Keratinocyte (primary cell): ENCODE results near the gene SESTD1. TPM values are rescaled to one million over a fixed set of nuclear protein-coding genes. Genes with fewer than 3 reads are reported as not detected.

ENCODE experiments used
- DNase-seq: peaks from one replicate; pipeline ENCODE4 v3.0.0-alpha.2; 2011; ENCODE audit warnings: low read depth, missing footprints, low spot score
- FAIRE-seq: peaks from 2 replicates; lab custom pipeline; 2011; peaks lifted over from hg19 to GRCh38; lab: Jason Lieb, UNC
- H2AFZ ChIP-seq: 2 replicates; pipeline ENCODE4 v1.6.0; 2012; ENCODE audit warnings: low read length, control low read depth, inconsistent platforms; ENCODE audit not compliant: control insufficient read depth
- H3K27ac ChIP-seq: 2 replicates; pipeline ENCODE4 v1.5.1; 2011; ENCODE audit warnings: low read length; ENCODE audit not compliant: control insufficient read depth, insufficient read depth
- H3K27me3 ChIP-seq: 3 replicates; pipeline ENCODE4 v1.6.0; 2011; ENCODE audit warnings: low read length; ENCODE audit not compliant: control insufficient read depth, insufficient read depth; ENCODE audit errors: extremely low read depth
- H3K36me3 ChIP-seq, 2 experiments: 2 replicates in 1 of 2; 3 replicates in 1 of 2; pipeline ENCODE4 v1.5.1; 2011; ENCODE audit warnings: low read length in 2 of 2, mild to moderate bottlenecking in 1 of 2; ENCODE audit not compliant: control insufficient read depth in 2 of 2, insufficient read depth in 2 of 2; ENCODE audit errors: extremely low read depth in 1 of 2
- H3K4me1 ChIP-seq: 3 replicates; pipeline ENCODE4 v1.5.1; 2011; ENCODE audit warnings: low read length; ENCODE audit not compliant: control insufficient read depth, insufficient read depth; ENCODE audit errors: extremely low read depth
- H3K4me2 ChIP-seq: 3 replicates; pipeline ENCODE4 v1.6.0; 2011; ENCODE audit warnings: low read depth, low read length; ENCODE audit not compliant: control insufficient read depth, insufficient read depth; ENCODE audit errors: extremely low read depth
- H3K4me3 ChIP-seq, 3 experiments: fragments of 200-600 bp in 1 of 3; sonication (generic) in 1 of 3; 2 replicates in 2 of 3; 3 replicates in 1 of 3; pipeline ENCODE4 v1.5.1; 2011 to 2016; ENCODE audit warnings: low read length in 3 of 3, mild to moderate bottlenecking in 3 of 3, control low read depth in 2 of 3, inconsistent platforms in 1 of 3, low read depth in 1 of 3, mixed read lengths in 1 of 3, mixed run types in 1 of 3, moderate library complexity in 1 of 3; ENCODE audit not compliant: control insufficient read depth in 2 of 3, insufficient read depth in 2 of 3; ENCODE audit errors: extremely low read depth in 1 of 3
- H3K79me2 ChIP-seq: 2 replicates; pipeline ENCODE4 v1.6.0; 2012; ENCODE audit warnings: low read length; ENCODE audit not compliant: control insufficient read depth, insufficient read depth
- H3K9ac ChIP-seq: 3 replicates; pipeline ENCODE4 v1.6.0; 2011; ENCODE audit warnings: low read length; ENCODE audit not compliant: control insufficient read depth, insufficient read depth; ENCODE audit errors: extremely low read depth
- H3K9me1 ChIP-seq: 3 replicates; pipeline ENCODE4 v1.6.0; 2011; ENCODE audit warnings: low read length; ENCODE audit not compliant: control insufficient read depth, insufficient read depth; ENCODE audit errors: extremely low read depth
- H3K9me3 ChIP-seq: 2 replicates; pipeline ENCODE4 v1.5.1; 2012; ENCODE audit warnings: low read depth, low read length; ENCODE audit not compliant: control insufficient read depth
- H4K20me1 ChIP-seq: 3 replicates; pipeline ENCODE4 v1.6.0; 2011; ENCODE audit warnings: low read length; ENCODE audit not compliant: control insufficient read depth, insufficient read depth; ENCODE audit errors: extremely low read depth
- CTCF ChIP-seq, 3 experiments: IDR thresholded peaks in 1 of 3; conservative IDR thresholded peaks in 1 of 3; optimal IDR thresholded peaks in 1 of 3; 2 replicates in 2 of 3; 3 replicates in 1 of 3; pipeline versions ENCODE3 to v1.5.1; 2011; ENCODE audit warnings: low read length in 3 of 3, mild to moderate bottlenecking in 3 of 3, moderate library complexity in 2 of 3, control low read depth in 1 of 3, inconsistent platforms in 1 of 3; ENCODE audit not compliant: insufficient read depth in 2 of 3; ENCODE audit errors: extremely low read depth in 1 of 3
- EZH2 ChIP-seq: IDR thresholded peaks from one replicate; pipeline ENCODE4 v1.6.1; 2012; ENCODE audit warnings: inconsistent platforms, mild to moderate bottlenecking, low read length, moderate library complexity
- dilution Hi-C: fragments of 300-500 bp; cut with MboI; formaldehyde crosslinking; loops from one replicate; pipeline ENCODE4 v1.7.0; 2020; ENCODE audit warnings: low sequenced_read_pairs; ENCODE audit not compliant: extremely low pct_ligation_motif_present
- polyA plus RNA-seq, 5 experiments: library from polyadenylated mRNA; depleted of rRNA in 3 of 5; stranded (reverse) in 3 of 5; stranded (forward) in 1 of 5; unstranded in 1 of 5; fragments of >200 nt; gene quantifications; 1 replicate in 1 of 5; 2 replicates in 3 of 5; 3 replicates in 1 of 5; pipeline versions ENCODE4 v1.2.1 to v1.2.3, GENCODE V29; 2011 to 2012; ENCODE audit warnings: missing spikeins in 2 of 5, low read depth in 1 of 5, low replicate concordance in 1 of 5

The SESTD1 gene
- polyA plus RNA-seq, 1 donor (not counting 4 experiments of a cell fraction or from before 2014, with no cell fraction given), result 22.3 TPM

- no peak overlapping the region for H3K4me2 ChIP-seq
- no peaks in the 10 kb centered on the region for H3K9me1 ChIP-seq
- DNase-seq (no peak), FAIRE-seq (no peak)
- peak overlapping the region; percentile 62 for H3K27ac ChIP-seq
- H3K9ac ChIP-seq, result no peak overlapping the region
- no peak overlapping the region for H2AFZ ChIP-seq
- dilution Hi-C loops, result no loop called here
- H3K27me3 ChIP-seq, result no peaks in the 10 kb centered on the region
- no peak overlapping the region for H3K4me3 ChIP-seq
- H3K4me1 ChIP-seq, result peaks cover 23% of the 10 kb centered on the region
- peak in 1 of 3 experiments; percentile 21 for TF ChIP-seq CTCF (optimal IDR thresholded peaks at IDR 0.05 in 1 of 3, IDR thresholded peaks at IDR 0.05 in 1 of 3, conservative IDR thresholded peaks at IDR 0.05 in 1 of 3; ENCODE audit: extremely low read depth in 1 of 3, insufficient read depth in 2 of 3, low read length in 3 of 3)
- no peak for TF ChIP-seq EZH2
- no peaks in the 10 kb centered on the region for H4K20me1 ChIP-seq
- peaks cover 67% of the 10 kb centered on the region for H3K79me2 ChIP-seq
- H3K9me3 ChIP-seq, result no peaks in the 10 kb centered on the region
- no peaks in the 10 kb centered on the region for H3K36me3 ChIP-seq
Measured at GRCh38 chr2:179261151-179261825, 3.3 kb downstream of the SESTD1 start.

GRCh38 chr2:179260224-179260623 is 4.4 kb downstream of the SESTD1 start:
- Histone ChIP-seq H3K9me3 (no peaks in the 10 kb centered on the region), H3K9ac (no peak overlapping the region), H3K27ac (peak overlapping the region; percentile 62), H3K9me1 (no peaks in the 10 kb centered on the region), H3K4me1 (peaks cover 20% of the 10 kb centered on the region), H3K79me2 (peaks cover 78% of the 10 kb centered on the region), H4K20me1 (no peaks in the 10 kb centered on the region), H2AFZ (no peak overlapping the region), H3K36me3 (no peaks in the 10 kb centered on the region), H3K27me3 (no peaks in the 10 kb centered on the region), H3K4me2 (peak overlapping the region; percentile 40), H3K4me3 (no peak overlapping the region)
- DNase-seq (no peak), FAIRE-seq (peak; percentile 80)
- dilution Hi-C loops, result no loop called here
- TF ChIP-seq EZH2, result no peak
- TF ChIP-seq CTCF (optimal IDR thresholded peaks at IDR 0.05 in 1 of 3, IDR thresholded peaks at IDR 0.05 in 1 of 3, conservative IDR thresholded peaks at IDR 0.05 in 1 of 3; ENCODE audit: extremely low read depth in 1 of 3, insufficient read depth in 2 of 3, low read length in 3 of 3), result no peak
